ENCODE results near the gene CMTM2. TPM values are rescaled to one million over a fixed set of nuclear protein-coding genes. Genes with fewer than 3 reads are reported as not detected.

CMTM2 gene
- total RNA-seq, 4 donors from 2014 or later = not detected

GRCh38 chr16:66605177-66605978 lies 26.1 kb downstream of the CMTM2 start:
- TF ChIP-seq, protein P1, sequence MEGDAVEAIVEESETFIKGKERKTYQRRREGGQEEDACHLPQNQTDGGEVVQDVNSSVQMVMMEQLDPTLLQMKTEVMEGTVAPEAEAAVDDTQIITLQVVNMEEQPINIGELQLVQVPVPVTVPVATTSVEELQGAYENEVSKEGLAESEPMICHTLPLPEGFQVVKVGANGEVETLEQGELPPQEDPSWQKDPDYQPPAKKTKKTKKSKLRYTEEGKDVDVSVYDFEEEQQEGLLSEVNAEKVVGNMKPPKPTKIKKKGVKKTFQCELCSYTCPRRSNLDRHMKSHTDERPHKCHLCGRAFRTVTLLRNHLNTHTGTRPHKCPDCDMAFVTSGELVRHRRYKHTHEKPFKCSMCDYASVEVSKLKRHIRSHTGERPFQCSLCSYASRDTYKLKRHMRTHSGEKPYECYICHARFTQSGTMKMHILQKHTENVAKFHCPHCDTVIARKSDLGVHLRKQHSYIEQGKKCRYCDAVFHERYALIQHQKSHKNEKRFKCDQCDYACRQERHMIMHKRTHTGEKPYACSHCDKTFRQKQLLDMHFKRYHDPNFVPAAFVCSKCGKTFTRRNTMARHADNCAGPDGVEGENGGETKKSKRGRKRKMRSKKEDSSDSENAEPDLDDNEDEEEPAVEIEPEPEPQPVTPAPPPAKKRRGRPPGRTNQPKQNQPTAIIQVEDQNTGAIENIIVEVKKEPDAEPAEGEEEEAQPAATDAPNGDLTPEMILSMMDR (IDR thresholded peaks at IDR 0.05; ENCODE audit: low read depth) = no peak

GRCh38 chr16:66605979-66606751 lies 26.9 kb downstream of the CMTM2 start:
- TF ChIP-seq, protein P1 (IDR thresholded peaks at IDR 0.05; ENCODE audit: low read depth) = no peak

GRCh38 chr16:66608241-66609138 lies 29.2 kb downstream of the CMTM2 start:
- TF ChIP-seq, protein P1 (IDR thresholded peaks at IDR 0.05; ENCODE audit: low read depth) = no peak

GRCh38 chr16:66609139-66609510 lies 29.9 kb downstream of the CMTM2 start:
- TF ChIP-seq, protein P1 (IDR thresholded peaks at IDR 0.05; ENCODE audit: low read depth) = no peak

GRCh38 chr16:66610111-66610820 lies 31.0 kb downstream of the CMTM2 start:
- TF ChIP-seq, protein P1 (IDR thresholded peaks at IDR 0.05; ENCODE audit: low read depth) = no peak

DNA sequence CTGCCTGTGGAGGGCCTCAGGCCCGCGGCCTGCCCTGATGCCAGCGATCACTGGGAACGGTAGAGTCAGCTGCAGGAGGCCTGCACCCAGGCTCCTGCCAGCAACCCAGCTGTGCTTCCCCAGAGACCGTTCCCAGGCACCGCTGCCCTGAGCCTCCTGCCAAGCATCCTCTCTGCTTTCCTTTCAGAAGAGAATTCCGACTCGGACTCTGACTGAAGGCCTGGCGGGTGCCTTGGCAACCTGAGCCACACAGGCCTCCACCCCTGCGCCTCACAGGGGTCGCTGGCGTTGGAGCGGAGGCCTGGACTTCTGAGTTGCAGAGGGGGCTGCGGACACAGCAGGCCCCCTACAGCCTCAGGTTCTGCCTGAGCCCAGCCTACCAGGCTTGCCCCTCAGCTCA lies 33.2 kb downstream of the CMTM2 start:
- TF ChIP-seq, protein P1 (IDR thresholded peaks at IDR 0.05; ENCODE audit: low read depth) = no peak

Measured in subcutaneous adipose tissue (tissue), 4 donors.